ENCODE measurements around the gene NAALADL2.
A peak's percentile ranks its signal among the peaks of the same experiment; 100 is the strongest.

DNA sequence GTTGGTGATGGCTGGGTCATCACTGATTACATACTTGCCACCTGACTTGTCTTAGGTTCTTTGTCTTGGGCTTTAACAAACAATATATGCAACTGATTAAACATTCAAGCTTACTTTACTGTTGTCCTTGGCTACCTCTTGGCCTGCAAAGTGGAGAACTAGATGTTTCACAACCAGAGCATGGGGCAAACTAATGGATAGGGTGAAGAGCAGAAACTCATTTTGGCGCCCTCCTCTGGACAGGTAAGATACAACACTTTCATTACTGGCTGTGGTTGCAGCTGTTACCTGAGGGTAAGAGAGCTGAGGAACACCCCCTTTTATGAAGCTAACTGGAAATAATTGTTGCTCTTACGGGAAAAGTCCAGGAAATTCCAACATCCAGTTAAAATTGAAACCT, 262.1 kb downstream of the NAALADL2 start:
- TF ChIP-seq, protein P1, sequence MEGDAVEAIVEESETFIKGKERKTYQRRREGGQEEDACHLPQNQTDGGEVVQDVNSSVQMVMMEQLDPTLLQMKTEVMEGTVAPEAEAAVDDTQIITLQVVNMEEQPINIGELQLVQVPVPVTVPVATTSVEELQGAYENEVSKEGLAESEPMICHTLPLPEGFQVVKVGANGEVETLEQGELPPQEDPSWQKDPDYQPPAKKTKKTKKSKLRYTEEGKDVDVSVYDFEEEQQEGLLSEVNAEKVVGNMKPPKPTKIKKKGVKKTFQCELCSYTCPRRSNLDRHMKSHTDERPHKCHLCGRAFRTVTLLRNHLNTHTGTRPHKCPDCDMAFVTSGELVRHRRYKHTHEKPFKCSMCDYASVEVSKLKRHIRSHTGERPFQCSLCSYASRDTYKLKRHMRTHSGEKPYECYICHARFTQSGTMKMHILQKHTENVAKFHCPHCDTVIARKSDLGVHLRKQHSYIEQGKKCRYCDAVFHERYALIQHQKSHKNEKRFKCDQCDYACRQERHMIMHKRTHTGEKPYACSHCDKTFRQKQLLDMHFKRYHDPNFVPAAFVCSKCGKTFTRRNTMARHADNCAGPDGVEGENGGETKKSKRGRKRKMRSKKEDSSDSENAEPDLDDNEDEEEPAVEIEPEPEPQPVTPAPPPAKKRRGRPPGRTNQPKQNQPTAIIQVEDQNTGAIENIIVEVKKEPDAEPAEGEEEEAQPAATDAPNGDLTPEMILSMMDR (IDR thresholded peaks at IDR 0.05): peak in 4 of 6 experiments; percentile 15 to 65 (median 60)
- TF ChIP-seq POLR2A (IDR thresholded peaks at IDR 0.05): no peak
